Stimulated activated CD4-positive, alpha-beta T cell treated with anti-CD3 and anti-CD28 coated beads, Interleukin-2, amount 100 ng/mL, for 48 hours (primary cell): ENCODE measurements around the gene SCP2.
"Not testable (repeated sequence)": the region's sequence is repeated elsewhere in the genome, so short reads cannot be mapped to it uniquely, and the experiment has no call there.

Experiments
- DNase-seq, 2 donors: peaks; one replicate each; pipeline ENCODE4 v3.0.0-alpha.2; 2020

SCP2 gene

DNA sequence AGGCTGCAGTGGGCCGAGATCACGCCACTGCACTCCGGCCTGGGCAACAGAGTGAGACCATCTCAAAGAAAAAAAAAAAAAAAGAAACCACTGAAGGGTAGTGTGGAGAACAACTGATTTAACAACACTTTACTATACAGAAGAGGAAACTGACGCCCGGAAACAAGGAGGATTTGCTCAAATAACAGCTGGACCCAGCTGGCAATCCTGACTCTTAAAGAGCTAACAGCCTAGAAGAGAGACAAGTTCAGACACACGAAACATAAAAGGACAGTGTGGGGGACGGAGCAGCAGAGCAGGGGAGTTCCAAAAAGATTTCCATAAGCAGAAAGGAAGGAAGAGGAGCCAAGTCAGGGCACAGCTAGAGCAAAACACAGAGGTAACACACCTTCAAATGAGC, 9.9 kb upstream of the SCP2 start:
- DNase-seq = no peak

DNA sequence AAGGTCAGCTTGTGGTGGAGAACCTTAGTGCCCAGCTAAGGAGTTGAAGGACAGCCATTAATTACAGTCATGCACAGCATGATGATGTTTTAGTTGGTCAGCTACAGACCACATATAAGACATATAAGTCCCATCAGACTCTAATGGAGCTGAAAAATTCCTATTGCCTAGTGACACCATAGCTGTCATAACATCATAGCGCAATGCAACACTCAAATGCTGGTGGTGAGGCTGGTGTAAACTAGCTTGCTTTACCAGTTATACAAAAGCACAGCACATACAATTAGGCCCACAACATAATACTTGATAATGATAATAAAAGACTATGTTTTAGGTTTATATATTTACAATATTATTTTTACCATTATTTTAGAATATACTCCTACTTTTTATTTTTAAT, 9.5 kb upstream of the SCP2 start:
- DNase-seq = no peak

DNA sequence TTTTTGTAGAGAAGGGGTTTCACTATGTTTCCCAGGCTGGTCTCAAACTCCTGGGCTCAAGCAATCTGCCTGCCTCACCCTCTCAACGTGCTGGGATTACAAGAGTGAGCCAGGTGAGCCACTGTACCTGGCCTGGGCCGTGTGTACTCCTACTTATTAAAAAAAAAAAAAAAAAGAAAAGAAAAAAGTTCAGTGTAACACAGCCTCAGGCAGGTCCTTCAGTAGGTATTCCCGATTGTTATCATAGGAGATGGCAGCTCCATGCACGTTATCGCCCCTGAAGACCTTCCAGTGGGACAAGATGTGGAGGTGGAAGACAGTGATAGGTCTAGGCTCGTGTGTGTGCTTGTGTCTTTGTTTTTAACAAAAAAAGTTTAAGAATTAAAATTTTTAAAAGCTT, 8.9 kb upstream of the SCP2 start:
- no peak for DNase-seq

DNA sequence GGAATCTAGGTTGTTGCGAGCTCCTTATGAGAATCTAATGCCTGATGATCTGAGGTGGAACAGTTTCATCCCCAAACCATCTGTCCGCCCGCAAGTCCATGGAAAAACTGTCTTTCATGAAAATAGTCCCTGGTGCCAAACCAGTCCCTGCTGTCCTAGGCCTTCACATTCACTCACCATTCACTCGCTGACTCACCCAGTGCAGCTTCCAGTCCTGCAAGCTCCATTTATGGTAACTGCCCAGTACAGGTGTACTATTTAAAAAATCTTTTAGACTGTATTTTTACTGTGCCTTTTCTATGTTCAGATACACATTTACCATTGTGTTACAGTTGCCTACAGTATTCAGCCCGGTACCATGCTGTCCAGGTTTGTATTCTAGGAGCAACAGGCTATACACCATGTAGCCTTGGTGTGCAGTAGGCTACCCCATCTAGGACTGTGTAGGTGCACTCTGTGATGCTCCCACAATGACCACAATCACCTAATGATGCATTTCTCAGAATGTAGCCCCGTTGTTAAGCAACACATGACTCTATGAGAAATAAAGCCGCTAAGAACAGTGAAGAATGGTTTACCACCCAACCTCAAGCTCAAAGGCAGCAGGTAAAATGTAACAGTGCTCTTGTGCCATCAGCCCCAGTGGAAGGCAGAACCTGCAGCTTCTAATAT, 7.9 kb upstream of the SCP2 start:
- DNase-seq = no peak

DNA sequence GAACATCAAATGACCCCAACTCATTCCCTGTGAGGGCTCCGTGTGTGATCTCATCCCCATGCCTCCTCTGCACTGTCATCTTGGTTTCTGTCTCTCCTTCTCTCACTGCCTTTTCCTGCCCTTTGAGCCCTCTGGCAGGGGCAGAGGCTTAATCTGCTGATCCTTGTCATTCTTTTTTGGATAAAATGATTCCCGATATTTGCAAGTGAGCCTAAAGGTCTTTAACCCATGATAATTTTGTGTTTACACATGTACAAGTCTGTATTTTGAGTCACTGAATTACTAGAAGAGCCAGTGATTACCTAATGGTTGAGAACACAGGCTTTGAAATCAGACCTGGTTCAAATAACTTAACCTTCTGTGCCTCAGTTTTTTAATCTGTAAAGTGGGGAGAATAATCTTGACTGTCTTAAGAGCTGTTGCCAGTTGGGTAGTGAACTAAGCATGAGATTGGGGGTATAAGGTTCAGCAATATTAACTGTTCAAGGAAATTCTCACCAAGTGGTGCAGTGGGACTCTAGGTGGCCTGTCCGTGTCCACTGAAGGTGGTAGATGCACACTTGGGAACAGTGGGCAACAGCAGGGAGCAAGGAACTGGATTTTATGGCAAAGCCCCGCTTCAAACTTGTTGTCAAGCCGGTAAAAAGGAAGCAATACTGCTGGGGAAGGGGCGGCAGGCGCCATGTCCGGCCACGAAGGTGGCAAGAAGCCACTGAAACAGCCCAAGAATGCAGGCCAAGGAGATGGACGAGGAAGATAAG, 7.2 kb upstream of the SCP2 start:
- DNase-seq = no peak

DNA sequence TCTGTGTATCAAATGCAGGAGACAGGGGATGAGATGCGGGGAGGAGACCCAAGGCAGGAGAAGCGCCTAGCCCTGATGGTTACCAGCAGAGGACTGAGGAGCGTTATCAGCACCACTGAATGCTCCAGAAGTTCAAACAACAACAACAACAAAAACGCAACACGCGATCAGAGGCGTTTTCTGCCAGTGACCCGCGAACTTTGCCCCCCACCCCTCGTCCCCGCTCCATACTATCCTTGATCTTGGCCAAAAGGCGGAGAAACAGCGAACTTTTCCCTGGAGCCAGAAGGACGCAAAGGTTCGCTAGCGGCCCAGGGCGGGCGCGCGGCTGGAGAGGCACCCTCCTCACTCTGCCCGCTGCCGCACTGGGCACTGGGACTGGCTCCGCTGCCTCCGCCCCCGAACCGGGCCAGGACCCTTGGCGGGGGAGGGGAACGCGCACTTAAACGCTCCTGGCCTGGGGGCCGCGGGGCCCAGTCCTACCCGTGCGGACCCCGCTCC, 6.2 kb upstream of the SCP2 start:
- no peak for DNase-seq

DNA sequence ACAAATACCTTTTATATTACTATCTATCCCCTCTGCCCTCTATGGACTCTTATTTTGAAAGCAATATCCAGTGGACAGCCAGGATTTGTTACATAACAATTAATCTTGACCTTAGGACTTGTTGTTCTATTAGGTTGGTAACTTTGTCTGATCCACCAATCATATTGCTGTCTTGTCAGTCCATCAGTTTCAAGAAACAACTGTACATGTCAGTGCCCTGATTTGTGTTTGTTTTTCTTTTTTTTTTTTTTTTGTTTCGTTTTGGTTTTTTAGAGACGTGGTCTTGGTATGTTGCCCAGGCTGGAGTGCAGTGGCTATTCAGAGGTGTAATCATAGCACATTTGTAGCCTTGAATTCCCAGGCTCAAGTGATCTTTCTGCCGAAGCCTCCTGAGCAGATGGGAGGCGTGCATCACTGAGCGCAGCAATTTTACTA, 1.5 kb upstream of the SCP2 start:
- DNase-seq = no peak

DNA sequence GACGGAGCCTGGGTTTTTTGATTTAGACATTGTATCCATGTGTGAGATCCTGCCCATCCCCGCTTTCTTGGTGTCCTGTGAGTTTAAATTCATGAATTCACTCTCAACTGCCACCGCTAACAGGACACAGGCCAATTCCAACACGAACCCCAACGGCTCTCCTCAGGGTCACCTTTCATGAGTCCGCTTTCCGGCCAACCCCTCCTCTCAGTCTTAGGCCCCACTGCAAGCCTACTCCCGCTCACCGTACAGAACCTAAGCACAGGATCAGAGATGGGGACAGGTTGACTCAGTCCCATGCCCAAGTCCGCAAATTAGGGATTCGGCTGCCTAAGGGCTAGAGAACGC, 238 bp upstream of the SCP2 start:
- no peak for DNase-seq

DNA sequence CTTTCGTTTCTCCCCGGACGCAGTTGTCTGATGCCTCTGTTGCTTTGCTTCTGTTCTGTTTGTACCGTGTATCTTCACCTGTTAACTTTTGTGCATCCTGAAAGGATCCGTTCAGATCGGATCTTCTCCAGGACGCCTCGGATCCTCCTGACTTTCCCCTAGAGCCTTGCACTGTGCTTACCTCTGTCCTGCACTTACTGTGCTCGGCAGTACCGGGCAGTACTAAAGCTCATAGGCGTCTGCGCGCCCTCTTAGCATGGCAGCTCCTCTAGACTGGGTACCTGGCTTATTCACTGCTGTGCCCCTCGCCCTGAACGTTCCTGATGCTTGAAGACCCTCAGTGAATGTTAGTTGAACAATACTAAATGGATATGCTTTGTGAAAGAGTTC, 934 bp downstream of the SCP2 start:
- no peak for DNase-seq

DNA sequence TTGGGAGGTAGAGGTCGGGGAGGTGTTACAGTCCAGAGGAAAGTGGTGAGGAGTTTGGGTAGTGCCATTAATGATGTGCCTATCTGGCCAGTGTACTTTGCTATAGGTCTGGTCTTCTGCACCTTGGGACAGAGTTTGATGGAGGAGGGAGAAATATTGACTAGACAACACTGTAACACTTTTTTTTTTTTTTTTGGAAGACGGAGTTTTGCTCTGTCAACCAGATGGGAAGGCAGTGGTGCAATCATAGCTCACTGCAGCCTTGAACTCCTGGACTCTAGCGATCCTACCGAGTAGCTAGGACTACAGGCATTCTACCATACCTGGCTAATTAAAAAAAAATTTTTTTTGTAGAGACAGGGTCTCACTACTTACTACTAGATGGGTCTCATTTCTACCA, 1.9 kb downstream of the SCP2 start:
- no peak for DNase-seq

DNA sequence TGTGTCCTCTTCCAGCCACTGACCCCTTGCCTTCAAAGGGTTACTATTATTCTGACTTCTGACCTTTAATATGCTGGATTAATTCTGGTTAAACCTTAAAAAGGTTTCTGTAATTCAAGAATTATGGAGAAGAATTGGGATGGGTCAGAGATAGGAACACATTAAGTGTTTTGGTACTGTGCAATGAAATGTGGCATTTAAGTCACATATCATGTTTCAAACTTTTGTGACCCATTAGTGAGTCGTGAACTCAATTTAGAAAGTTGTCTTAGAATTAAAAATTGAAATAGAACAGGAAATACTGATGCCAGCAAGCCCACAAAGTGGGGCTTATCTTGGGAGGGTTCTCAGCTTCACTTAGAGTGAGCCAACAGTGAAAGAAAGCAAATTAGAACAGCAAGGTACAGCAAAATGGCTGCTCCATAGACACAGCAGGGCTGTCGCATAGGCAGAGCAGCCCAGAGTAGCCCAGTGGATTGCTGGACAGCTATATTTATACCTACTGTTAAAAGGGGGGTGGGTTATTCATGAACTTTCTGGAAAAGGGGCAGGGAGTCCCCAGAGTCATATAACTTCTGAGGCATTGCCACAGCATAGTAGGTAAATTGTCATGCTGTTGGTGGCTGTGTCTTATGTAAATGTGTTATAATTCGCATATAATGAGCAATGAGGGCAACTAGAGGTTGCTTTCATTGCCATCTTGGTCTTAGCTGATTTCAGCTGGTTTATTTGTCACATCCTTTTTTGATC, 10.5 kb downstream of the SCP2 start:
- DNase-seq = no peak

DNA sequence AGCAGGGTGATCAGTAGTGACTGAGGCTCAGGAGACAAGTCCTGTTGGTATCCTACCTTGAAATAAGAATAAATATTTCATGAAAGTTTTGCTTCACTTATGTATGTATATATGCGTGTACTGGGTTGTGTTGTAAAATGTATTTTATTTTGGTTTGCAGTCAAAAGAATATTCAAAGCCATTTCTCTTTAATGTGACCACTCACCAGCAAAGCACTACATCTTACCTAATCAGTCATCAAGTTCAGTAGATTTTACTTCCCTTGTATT, 11.0 kb downstream of the SCP2 start:
- DNase-seq = no peak

DNA sequence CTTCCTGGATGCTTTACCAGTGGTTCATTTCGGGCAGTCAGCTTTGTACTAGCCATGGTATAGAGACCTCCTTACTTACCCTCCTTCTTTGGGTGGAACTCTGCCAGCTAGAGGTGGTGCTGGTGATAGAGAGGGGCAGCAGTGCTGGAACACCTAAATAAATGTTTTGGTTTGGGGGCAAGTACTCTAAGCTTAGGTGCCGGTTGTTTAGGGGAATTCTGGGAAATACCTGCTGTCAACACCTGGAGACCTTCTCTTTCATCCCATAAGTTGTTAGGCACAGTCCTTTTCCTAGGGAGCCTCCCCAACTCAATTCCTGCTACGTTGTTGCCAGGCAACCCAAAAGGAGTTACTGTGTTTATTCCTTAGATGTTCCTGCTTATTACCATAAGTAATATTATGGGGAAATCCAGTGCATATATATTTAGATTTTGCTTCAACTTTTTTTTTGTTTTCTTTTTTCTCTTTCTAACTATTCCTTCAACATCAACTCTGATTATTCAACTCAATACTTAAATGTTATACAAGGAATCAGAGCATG, 16.9 kb downstream of the SCP2 start:
- DNase-seq = no peak

DNA sequence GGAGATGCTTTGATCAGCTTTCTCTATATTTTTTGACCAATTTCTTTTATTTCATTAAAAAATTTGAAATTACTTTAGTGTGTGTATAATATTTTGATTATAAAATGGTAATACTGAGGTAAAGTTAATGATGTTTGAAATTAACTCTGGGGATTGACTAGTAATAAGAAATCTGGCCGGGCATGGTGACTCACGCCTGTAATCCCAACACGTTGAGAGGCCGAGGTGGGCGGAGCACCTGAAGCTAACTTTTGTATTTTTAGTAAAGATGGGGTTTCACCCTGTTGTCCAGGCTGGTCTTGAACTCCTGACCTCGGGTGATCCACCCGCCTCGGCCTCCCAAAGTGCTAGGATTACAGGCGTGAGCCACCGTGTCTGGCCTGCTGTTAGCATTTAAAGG, 17.5 kb downstream of the SCP2 start:
- DNase-seq = no peak

DNA sequence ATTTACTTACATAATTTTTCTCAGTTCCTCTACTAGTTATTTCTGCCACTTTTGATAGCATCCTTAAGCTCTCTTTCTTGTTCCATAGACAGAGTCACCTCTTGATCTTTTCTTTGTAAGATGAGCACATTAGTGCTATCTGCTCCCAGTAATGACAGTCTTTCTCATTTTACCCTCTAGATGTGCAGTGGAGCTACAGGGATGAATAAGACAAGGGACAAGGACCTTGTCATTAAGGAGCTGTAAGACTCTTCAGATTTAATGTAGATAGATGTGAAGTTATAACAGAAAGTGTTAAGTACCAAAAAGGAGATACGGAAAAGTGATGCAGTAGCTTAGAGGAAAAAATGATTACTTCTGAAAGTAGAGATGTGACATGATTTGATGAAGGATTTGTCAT, 20.4 kb downstream of the SCP2 start:
- no peak for DNase-seq

DNA sequence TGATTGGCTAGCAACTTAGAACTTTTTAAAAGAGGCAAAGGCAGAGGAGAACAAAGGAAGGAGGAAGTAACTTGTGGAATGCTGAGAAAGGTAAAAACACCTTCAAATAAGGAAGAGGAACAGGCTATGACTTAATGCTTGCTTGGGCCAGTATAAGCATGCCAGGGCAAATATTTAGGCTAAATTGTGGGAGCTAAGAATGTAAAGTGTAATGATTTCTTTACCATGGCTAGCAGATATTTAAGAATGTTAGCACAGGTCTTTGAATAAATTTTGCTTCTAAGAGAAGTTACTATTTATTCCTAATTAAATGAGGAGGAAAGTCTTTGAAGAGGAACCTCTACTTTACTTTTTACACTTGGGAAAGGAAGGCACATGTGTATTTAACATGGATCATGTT, 22.5 kb downstream of the SCP2 start:
- not testable (repeated sequence) for DNase-seq

DNA sequence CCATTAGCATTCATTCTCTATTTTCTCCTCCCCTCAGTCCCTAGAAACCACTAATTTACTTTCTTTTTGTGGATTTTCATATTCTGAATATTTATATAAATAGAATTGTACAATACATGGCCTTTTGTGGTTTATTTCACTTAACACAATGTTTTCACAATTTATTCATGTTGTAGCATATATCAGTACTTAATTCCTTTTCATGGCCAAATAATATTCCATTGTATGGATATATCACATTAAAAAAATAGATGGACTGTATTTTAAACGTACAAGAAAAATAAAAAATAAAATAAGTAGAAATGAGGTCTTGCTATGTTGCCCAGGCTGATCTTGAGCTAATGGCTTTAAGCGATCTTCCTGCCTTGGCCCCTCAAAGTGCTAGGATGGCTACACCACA, 25.0 kb downstream of the SCP2 start:
- DNase-seq = no peak

DNA sequence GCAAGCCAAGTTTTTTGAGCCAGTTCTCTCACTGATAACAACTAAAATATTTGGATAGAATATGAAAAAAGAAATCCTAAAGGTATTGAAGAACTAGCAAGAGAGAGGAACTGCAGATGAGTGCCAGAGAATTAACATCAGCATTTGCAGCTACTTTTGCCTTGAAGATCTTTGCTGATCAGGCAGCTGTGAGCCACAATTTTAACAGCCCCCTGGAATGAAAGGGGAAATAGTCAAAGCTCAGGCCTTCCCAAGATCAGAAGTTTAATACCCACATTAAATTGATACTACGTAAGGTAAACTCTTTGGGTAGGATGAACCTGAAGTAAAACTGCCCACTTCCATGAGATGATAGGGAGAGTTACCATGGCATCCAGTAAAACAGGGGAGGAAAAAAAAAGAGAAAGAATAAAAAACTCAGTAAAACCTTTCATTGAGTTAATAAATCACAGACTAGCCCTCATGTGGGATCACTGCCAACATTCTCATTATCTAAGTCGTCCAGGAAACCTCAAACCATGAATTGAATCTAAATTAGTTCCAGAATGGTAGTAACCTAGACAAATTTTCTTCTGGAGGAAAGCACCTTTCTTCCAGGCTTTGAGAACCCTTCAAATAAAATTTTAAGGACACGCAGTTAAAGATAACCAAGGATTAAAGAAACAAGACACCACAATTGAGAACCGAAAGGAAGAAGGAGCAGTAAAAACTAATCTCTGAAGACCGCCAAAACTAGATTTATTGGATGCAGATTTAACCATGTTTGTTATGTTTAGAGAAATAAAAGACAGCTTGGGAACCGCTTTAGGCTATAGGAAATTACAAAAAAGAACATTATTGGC, 28.3 kb downstream of the SCP2 start:
- DNase-seq = no peak

DNA sequence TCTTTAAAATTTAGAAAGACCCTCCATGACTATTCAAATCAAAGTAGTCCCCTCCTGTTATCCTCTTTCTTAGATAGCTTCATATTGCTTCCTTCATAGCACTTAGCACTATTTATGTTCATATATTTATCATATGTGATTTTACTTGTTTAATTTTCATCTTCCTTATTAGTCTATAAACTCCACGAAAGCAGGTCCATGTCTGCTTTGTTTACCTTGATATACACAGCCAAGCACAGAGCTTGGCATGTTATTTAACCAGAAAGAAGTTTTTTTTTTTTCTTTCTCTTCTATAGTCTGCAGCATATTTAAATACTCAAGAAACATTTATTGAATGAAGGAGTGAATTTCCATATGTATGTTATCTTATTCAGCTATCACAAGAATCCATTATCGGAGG, 36.0 kb downstream of the SCP2 start:
- DNase-seq = no peak

DNA sequence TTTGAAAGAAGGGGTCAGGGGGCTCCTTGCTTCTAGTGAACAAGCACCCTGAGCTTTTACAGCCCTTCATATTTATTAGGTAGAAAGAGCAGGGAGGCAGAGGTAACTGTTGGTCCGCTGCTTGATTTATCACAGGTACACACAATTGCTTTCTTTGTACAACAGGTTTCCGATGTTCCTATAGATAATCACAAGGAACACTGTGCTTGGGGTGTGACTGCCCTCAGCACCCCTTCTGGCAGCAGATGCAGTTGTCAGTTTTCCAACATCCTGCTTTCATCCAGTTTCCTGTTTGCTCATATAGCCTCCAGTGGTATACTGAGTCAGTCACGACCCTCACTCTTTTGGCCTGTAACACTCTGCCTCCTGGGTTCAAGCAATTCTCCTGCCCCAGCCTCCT, 40.6 kb downstream of the SCP2 start:
- DNase-seq = no peak

DNA sequence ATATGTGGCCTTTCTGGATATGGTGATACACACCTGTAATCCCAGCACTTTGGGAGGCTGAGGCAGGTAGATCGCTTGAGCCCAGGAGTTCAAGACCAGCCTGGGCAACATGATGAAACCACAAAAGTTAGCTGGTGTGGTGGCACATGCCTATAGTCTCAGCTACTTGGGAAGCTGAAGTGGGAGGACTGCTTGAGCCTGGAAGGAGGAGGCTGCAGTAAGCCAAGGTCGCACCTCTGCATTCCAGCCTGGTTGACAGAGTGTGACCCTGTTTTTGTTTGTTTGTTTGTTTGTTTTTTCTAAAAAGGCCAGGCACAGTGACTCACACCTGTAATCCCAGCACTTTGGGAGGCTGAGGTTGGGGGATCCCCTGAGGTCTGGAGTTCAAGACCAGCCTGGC, 42.2 kb downstream of the SCP2 start:
- not testable (repeated sequence) for DNase-seq

DNA sequence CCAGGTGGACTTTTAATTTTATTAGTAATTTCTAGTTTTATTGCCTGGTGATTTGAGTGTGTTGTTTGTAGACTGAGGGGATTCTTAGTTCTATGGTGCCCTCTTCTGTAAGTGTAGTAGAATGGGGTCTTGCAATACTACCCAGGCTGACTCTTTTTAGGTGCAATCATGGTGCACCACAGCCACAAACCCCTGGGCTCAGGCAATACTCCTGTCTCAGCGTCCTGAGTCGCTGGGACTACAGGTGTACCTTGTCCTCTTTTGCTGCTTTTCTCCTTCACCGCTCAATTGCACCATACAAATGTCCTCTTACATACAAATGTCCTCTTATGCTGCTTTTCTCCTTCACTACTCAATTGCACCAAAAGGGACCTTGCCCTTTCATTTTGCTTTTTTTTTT, 43.1 kb downstream of the SCP2 start:
- no peak for DNase-seq

DNA sequence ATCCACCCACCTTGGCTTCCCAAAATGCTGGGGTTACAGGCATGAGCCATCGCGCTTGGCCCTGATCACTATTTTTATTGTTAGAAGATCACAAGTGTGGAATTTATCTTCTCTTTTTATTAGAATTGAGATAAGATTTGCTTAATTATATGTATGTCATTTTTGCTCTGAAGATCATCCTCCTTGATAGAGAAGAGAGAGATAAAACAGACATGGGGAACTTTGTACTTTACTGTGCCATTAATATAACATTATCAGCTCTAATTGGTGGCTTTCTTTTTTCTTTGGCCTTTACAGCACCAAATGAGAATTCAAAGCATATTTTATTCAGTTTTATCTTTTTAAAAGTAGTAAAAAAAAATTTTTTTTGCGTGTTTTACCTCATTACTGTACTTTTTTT, 46.8 kb downstream of the SCP2 start:
- no peak for DNase-seq
